MM.1S (cell line): ENCODE measurements around the gene SMURF1.

Experiments used
- EZH2 ChIP-seq: fragments of 300-600 bp; sonication (generic); optimal IDR thresholded peaks from 2 replicates; pipeline ENCODE3; 2017; ENCODE audit warnings: low read depth, mild to moderate bottlenecking, antibody characterized with exemption, low read length, mixed read lengths
- EZH2phosphoT487 ChIP-seq: fragments of 300-600 bp; sonication (generic); IDR thresholded peaks from 2 replicates; pipeline ENCODE4 v1.6.1; 2018; ENCODE audit warnings: antibody characterized with exemption, low read length
- TF ChIP-seq, protein P1 (sequence below): fragments of 300-600 bp; sonication (generic); IDR thresholded peaks from 2 replicates; pipeline ENCODE4 v1.5.1; 2016; ENCODE audit warnings: antibody characterized with exemption, low read length, mixed read lengths

DNA sequence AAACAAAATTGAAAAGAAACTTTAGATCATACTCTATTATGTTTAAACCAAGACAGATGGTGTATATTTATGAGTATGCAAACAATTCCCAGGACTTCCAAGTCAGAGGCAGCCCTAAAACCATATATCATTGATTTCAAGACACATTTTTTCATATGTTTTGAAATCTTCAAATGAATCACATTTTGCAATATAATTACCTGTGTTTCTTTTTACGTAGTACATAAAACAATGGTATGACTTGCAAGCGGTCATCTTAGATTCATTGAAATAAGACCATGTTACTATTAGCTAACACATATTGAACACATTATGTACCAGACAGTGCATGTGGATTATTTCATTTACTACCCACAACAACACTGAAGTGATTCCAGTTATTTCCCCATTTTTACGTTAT lies 14.9 kb downstream of the SMURF1 start:
- TF ChIP-seq, protein P1, sequence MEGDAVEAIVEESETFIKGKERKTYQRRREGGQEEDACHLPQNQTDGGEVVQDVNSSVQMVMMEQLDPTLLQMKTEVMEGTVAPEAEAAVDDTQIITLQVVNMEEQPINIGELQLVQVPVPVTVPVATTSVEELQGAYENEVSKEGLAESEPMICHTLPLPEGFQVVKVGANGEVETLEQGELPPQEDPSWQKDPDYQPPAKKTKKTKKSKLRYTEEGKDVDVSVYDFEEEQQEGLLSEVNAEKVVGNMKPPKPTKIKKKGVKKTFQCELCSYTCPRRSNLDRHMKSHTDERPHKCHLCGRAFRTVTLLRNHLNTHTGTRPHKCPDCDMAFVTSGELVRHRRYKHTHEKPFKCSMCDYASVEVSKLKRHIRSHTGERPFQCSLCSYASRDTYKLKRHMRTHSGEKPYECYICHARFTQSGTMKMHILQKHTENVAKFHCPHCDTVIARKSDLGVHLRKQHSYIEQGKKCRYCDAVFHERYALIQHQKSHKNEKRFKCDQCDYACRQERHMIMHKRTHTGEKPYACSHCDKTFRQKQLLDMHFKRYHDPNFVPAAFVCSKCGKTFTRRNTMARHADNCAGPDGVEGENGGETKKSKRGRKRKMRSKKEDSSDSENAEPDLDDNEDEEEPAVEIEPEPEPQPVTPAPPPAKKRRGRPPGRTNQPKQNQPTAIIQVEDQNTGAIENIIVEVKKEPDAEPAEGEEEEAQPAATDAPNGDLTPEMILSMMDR = no peak
- TF ChIP-seq EZH2phosphoT487 (no peak), EZH2 (no peak)
